Putamen (tissue), 1 donor: ENCODE data around the gene RBMS1.

Experiments used
- DNase-seq: peaks from one replicate; pipeline ENCODE4 v3.0.0-alpha.2; 2016; ENCODE audit warnings: low spot score

Gene RBMS1, protein sequence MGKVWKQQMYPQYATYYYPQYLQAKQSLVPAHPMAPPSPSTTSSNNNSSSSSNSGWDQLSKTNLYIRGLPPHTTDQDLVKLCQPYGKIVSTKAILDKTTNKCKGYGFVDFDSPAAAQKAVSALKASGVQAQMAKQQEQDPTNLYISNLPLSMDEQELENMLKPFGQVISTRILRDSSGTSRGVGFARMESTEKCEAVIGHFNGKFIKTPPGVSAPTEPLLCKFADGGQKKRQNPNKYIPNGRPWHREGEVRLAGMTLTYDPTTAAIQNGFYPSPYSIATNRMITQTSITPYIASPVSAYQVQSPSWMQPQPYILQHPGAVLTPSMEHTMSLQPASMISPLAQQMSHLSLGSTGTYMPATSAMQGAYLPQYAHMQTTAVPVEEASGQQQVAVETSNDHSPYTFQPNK

DNA sequence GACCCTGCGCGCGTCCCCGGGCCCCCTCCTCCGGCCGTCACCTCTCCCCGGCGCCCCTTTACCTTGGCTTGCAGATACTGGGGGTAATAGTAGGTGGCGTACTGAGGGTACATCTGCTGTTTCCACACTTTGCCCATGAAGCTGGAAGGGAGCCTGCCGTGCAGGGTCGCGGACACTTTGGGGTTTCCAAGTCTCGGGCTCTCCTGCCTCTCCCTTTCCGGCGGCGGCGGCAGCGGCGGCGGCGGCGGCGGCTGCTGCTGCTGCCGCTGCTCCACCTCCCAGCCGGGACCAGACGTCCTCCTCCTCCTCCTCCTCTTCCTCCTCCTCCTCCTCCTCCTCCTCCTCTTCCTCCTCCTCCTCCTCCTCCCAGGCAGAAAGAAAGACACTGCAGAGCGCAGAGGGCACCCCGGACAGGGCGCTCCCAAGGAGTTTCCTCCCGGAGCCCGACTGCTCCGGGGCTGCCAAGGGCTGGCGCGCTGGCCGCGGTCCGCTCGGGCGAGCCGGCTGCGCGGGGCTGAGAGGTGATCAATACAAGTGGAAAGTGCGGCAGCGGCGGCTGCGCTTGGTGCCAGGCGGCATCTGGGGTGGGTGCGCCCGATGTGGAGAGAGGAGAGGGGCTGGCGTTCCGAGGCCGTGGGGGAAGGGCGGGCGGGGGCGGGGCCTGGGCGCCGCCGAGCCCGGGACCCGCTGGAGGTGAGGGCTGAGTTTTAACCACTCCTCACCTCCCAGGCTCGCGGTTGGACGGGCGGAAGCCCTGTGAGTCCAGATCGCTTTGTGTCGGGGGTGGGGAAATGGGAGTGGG lies at the start of gene RBMS1:
Gene RBMS1, minus strand, starts transcription at position 581 of the 802 bp plus-strand sequence. Its CDS starts 444 bp downstream, at position 137.
- DNase-seq, result no peak

DNA sequence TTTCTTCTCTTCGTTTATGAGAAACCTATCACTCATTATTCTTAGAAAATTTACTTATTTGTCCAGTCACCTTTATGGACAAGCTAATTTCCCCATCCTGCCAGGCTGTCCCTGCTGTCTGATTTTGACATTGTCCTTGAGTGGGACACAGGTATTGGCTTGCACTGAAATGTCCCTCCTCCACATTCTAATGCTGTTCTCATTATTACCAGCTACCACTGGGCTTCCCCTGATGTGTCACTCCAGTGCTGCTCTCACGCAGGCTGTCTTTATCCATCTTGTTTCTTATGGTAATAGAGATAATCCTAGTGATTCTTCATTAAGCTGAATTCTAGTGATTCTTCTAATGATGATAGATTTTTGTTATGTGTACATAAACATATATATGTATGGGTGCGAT lies 48.1 kb upstream of the RBMS1 start:
- no peak for DNase-seq

DNA sequence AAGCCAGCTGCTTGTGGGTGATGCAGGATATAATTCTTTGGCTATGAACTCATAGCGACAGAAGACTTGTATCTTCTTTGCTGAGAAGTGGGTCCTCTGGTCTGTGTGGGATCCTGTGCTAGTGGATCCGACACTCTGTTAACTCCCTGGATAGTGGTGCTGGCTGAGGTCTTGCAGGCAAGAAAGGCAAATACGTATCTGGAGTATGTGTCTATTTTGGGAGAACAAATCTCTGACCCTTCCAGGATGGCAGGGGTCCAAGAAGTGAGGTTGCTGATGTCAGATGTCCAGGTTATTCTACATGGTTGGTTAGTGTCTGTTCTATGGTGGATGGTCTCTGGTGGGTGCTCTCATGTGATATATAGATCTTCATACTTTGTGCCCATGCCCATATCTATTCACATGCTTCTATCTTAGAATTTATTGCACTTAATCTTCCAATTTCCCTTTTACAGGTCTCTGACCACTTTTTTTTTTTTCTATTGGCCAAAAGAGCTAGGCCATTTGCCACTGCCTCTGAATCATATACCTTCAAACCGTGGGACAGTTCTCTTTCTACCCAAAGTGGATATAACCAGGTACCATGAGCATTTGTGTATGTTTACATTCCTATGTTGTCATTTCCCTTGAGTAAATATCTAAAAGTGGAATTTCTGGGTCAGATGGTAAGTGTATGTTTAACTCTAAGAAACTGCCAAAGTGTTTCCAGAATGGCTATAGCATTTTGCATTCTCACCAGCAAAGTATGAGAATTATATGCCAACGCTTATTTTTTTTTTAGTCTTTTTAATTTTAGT lies 45.1 kb upstream of the RBMS1 start:
- DNase-seq, result no peak

DNA sequence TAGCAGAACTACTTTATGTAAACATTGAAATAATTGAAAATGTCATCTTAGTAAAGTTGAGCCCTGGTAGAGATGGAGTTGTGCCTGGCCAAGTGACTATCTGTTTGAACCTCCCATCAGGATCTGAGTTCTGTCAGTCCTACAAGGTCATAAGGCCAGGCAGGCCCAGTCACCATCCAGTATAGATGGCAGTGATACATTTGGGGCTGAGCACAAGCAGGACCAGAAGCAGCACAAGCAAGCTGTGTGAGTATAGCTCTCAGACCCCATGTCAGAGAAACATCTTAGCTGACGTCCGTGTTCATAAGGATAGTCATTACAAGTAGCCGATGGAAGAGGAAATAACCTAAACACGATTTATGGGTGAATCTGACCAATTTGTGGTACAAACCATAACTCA lies 44.5 kb upstream of the RBMS1 start:
- no peak for DNase-seq

DNA sequence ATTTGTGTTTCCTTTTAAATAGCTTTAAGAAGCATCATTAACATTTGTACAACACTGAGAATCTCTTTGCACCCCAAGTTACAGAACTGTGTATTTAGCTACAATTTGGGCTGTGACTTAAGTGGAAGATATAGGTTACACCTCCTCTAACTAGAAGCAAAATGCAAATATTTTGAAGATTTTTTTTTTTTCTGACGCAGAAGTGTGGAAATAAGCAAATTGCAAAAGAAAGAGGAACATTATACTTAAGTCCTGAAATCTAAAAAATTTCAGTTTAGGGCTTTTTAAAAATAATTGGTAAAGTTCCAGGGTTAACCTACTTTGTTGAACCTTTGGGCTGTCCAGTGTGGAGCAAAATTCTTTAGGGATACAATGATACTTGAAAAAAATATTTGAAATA lies 41.4 kb upstream of the RBMS1 start:
- no peak for DNase-seq

DNA sequence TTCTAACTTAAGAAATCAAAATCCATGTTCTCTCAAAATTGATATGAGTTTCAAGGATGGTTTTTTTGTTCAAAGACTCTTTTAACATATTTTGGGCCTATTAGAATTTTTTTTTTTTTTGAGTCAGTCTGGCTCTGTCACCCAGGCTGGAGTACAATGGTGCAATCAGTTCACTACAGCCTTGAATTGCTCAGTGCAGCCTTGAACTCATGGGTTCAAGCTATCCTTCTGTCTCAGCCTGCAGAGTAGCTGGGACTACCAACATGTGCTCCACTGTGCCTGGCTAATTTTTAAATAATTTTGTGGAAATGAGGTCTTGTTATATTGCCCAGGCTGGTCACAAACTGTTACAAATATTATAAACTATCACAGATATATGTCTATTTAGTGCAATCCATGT lies 40.6 kb upstream of the RBMS1 start:
- no peak for DNase-seq

DNA sequence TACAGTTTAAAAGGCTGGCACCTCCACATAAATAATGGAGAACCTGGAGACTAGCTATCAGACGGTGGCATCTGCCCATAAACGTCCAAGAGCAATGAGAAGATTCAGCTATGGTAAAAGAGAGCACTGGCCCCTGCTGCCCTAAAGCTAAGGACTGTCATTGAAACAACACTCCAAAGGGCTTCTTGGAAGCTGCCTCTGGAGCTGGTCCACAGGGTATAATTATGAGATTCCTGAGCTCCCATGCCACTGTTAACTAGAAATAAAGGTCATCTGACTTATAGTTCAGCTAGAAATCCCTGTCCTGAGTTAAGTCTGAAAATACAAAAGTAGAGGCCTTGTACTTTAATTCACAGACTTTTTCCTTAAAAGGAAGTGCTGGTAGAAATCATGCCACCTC lies 39.9 kb upstream of the RBMS1 start:
- DNase-seq, result no peak

DNA sequence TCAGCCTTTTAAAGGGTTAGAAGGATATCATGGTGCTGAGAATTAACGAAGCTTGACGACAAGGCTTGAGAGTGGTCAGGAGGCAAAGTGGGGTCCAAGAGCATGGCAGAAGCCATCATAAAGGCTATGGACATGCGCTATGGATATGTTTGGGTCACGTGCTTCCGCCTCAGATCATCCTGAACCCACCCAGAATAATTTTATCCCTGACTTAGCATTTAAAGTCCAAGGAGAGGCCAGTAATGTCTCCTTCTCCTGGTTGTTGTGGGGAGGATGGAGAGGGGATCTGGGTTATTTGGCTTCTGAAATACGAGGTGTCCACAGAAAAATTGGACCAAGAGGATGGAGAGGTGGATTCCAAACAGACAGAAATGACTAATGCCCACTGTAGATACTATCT lies 38.8 kb upstream of the RBMS1 start:
- no peak for DNase-seq

DNA sequence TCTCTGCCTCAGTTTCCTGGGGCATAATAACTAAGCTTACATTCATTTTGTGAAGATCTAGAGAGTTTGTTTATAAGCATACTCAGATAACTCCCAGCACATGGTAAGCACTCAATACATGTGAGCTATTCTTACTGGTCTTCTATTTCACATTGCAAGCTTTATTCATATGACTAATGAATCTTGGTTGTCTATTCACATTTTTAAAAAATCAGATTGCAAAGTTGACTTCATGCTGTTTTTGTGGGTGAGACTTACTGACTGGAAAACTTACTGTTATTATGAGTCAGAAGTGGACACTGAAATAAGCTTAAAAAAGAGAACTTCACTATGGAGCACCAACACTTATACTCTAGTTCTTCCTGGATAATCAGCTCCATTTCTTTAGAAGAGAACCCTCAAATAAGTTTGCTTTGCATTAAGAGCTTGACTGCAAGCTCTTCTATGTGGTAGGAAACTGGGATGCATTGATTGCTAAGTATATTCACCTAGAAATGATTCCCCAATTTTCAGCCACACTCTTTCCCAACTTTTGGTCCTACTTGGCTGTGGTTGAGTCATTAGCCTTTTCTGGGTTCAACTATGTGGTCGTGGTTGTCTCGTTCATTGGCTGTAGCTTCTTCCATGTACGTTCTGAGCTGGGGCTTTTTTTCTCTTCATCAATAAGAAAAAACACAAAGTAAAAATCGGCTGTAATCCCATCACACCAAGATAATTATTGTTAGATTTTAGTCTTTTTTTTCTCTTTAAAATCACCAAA lies 29.5 kb upstream of the RBMS1 start:
- DNase-seq, result no peak

DNA sequence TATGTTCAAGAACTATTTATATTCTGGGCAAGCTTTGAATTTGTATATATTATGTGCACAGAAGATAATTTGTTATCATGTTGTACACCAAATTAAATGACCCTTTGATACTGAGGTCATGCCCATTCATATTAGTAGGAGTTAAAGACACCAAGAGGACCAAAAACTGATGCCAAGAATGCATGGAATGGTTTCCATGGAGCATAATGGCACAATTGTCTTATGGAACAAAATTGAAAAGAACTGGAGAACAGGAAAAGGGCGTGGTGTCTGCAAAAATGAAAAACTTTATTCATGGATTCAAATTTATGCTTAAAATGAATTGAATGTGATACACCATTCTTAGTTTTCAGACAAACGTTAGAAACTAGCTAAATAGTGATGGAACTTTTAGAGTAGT lies 24.1 kb upstream of the RBMS1 start:
- DNase-seq, result no peak

DNA sequence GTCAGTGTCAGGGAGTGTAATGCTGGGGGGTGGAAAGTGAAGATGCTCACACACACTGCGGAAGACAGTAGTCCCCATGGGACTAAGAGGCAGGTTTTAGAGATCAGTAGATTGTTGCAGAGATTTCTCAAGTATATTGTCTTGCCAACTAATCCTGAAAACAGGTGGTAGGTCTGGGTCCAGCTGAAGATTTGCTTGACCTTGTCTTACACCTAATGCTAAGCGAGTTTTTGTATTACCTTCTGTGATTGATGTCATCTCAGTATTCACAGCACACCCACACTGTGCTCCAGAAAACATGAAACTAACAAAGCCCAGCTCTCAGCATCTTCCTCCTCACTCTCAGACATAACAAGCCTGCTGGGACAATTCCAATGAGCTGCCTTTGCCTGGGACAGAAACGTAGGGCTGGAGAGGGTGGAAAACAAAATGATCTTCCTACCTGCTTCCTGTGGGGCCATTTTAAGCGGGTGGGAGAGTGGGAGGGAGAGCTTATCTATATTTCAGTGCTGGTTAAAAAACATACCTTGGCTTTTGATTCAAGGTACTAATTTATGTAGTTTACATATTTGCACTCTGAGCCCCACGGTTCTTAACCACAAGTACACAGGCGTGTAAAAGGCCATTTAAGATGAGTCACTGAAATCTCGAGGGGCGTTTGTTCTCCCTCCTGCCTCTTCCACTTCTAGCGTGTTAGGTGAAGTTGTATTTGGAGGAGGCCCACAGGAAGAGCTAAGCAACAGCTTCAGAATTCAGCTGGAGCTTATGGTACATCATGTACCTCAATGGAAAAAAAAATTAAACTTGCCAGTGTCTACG lies 23.1 kb upstream of the RBMS1 start:
- DNase-seq, result no peak

DNA sequence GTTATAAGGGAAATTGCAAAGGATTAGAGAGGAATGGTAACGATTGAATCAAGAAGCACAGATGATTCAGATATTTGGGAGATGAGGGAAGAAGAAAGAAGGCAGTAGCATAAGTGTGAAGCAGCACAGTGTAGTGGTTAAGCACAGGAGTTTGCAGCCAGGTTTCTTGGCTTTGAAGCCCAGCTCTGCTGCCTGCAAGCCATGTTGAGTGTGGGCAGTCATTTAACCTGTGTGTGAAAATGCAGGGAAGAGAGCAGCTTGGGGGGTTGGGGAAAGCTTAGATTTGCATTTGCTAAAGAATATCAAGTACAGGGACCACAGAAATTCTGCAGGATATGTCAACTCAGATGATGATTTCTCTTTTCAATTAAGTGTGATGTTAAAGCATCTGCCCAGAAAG lies 21.5 kb upstream of the RBMS1 start:
- DNase-seq, result no peak

DNA sequence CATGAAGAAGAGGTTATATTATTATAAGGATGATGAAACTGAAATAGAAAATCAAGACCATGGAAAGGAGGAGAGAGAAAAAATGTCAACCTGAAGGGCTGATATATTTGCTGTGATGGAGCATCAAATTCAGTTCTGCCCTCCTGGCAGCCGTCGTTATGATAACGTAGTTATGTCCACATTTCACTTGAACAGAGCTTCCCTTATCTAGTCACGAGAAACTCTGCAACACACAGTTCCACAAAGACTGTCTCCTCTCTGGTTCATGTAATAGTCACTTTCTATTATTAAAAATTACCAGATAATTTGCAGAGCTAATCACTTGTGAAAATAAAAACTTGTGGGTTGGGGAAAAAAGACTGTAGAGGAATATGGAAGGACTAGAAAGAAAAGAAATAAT lies 19.5 kb upstream of the RBMS1 start:
- DNase-seq, result no peak

DNA sequence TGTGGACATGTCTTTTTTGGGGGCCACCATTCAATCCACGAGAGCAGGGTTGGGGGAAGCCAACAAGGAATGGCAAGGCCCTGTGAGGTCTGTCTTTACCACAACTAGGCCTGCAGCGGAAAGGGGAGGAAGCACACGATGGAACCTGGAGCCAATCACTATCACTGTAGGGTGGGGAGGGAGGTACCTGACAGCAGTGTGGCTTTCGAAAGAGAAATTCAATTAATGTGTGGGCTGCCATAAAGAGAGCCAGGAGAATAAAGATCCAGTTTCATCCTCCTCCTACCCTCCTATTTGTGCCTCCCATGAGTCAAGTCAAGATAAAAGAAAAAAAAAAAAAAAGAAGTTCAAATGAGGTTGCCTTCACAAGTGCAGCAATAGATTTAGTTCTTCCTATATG lies 18.9 kb upstream of the RBMS1 start:
- DNase-seq, result no peak

DNA sequence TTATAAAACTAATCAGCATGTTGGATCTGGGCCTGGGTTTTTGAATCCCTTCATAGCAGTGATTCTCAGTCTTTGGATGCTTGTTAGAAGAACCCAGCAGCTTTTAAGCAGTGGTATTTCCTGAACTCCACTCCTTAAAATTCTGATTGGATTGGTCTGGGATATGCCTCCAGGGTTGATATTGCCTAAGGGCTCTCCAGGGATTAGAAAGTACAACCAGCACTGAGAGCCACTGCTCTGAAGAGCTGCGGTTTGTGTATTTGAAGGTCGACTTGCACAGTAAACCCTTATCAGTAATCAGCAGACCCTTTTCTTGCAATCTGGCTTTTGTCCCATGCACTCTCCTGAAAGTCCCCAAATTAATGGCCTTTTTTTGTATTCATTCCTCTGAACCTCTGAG lies 17.0 kb upstream of the RBMS1 start:
- no peak for DNase-seq

DNA sequence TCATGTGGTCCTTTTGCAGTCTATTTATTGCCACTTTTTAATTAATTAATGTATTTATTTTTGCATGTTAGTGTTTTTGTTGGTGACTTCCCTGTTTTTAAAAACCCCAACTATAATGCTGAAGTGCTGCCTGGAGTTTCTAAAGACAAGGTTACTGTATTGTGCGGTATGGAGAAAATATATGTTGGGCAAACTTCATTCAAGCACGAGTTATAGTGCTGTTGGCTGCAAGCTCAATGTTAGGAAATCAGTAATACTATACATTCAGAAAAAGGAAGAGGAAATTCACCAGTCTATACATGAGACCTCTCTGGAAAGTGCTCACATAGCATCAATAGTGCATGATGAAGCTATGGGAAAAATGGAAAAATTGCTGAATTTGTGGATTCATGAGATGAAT lies 15.4 kb upstream of the RBMS1 start:
- no peak for DNase-seq

DNA sequence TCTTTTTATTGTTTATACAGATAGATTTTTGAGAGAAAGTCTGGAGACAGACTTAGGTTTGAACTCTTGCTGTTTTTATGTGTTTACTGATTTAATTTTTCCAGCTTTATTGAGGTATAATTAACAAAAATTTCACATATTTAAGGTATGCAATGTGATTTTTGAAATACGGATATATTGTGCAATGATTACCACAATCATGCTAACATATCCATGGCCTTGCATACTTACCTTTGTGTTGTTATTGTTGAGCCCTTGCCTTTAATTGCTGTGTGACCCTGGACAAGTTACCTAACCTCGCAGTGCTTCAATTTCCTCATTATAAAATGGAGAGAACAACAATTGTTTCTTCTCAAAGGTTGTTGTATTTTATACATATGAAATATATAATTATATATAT lies 13.9 kb upstream of the RBMS1 start:
- DNase-seq, result no peak

DNA sequence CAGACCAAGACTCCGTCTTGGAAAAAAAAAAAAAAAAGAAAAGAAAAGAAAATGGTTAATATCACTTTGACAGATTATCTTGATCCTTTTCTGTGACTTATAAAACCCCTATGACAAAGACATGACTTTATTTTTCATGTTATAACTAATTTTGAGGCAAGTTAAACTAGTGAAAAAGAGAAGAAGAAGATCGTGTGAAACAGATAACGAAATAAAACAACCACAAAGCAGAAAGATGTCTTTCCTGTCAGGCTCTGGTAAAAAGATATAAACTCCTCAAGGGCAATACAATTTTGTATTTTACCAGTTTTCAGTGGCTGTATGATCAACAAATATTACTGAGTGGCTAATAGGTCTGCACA lies 13.4 kb upstream of the RBMS1 start:
- DNase-seq, result no peak

DNA sequence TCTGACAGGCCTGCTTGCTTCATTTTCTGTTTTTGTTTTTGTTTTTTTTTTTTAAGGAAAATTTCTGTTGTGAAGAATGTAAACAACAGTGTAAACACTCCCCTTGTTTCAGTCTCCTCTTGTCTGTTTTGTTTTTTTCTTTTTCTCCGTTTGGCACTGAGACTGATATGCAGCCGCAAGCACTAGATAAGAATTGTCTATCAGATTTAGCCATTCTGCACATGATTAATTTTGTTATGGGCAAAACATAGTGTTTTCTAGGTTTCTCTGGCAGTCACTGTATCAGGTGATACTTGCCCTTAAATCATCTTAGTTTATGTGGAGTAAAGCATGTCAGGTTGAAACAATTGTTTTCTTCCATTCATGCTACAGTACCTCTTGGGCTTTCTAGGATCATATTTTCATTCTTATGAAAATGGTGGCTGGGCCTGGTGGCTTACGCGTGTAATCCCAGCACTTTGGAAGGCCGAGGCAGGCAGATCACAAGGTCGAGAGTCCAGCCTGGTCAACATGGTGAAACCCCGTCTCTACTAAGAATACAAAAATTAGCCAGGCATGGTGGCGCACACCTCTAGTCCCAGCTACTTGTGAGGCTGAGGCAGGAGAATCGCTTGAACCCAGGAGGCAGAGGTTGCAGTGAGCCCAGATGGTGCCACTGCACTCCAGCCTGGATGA lies 12.9 kb upstream of the RBMS1 start:
- DNase-seq, result no peak

DNA sequence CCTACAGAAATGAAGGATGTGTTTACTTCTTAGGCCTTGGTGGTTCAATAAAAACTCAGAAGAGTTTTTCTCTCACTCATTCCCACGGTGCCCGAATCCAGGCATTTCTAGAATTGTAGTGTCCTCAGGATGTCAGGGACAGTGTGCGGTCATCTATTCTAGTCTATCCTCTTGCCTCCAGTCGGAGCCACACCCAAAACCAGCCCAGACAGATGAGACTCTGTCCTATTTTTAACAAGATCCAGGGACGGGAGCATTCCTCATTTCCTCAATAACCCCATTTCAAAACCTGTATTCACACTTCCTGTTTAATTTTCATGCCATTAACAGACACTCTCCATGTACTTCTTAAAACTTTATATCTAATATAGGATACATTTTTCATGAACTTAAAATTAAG lies 11.6 kb upstream of the RBMS1 start:
- DNase-seq, result no peak

DNA sequence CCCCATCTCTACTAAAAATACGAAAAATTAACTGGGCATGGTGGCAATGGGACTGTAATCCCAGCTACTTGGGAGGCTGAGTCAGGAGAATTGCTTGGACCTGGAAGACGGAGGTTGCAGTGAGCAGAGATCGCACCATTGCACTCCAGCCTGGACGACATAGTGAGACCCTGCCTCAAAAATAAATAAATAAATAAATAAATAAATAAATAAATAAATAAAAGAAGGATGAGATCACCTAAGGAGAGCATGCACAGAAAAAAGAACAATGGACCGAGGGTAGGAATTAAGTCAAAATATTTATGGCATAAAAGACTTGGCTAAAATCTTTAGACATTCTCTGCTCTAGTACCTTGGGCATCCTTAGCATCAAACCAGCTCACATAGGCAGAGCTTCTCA lies 8.9 kb upstream of the RBMS1 start:
- DNase-seq, result no peak
